Neural cell (in vitro differentiated cells): ENCODE measurements around the gene ZBTB40. TPM values are rescaled to one million over a fixed set of nuclear protein-coding genes. Genes with fewer than 3 reads are reported as not detected.

Experiments
- H2AFZ ChIP-seq: fragments of 200-600, 300-800 bp; sonication (generic), shearing (Covaris generic); 2 replicates; pipeline ENCODE4 v1.6.0; 2014; ENCODE audit warnings: low read depth, mild to moderate bottlenecking, antibody characterized with exemption, low read length, moderate library complexity
- H3F3A ChIP-seq: fragments of 200-600 bp; shearing (Covaris generic); 2 replicates; pipeline ENCODE4 v1.6.1; 2016; ENCODE audit warnings: mild to moderate bottlenecking, moderate library complexity, mixed read lengths, antibody characterized with exemption, low read length; ENCODE audit not compliant: insufficient read depth, poor library complexity, severe bottlenecking
- H3K27ac ChIP-seq: fragments of 200-600, 300-800 bp; sonication (generic), shearing (Covaris generic); 2 replicates; pipeline ENCODE4 v1.5.1; 2014; ENCODE audit warnings: mild to moderate bottlenecking, low read length, moderate library complexity
- H3K27me3 ChIP-seq: fragments of 300-800, 200-600 bp; sonication (generic), shearing (Covaris generic); 2 replicates; pipeline ENCODE4 v1.6.0; 2014; ENCODE audit warnings: mild to moderate bottlenecking, low read depth, low read length, moderate library complexity; ENCODE audit not compliant: insufficient read depth
- H3K36me3 ChIP-seq: fragments of 300-800, 200-600 bp; sonication (generic), shearing (Covaris generic); 2 replicates; pipeline ENCODE4 v1.5.1; 2014; ENCODE audit warnings: mild to moderate bottlenecking, antibody characterized with exemption, low read length, moderate library complexity; ENCODE audit not compliant: insufficient read depth
- H3K4me2 ChIP-seq: fragments of 300-800, 200-600 bp; sonication (generic), shearing (Covaris generic); 2 replicates; pipeline ENCODE4 v1.6.0; 2014; ENCODE audit warnings: mild to moderate bottlenecking, low read length
- H3K4me3 ChIP-seq: fragments of 300-800, 200-600 bp; sonication (generic), shearing (Covaris generic); 2 replicates; pipeline ENCODE4 v1.5.1; 2014; ENCODE audit warnings: mild to moderate bottlenecking, low read length, moderate library complexity
- H3K79me2 ChIP-seq: fragments of 200-600 bp; shearing (Covaris generic); replicated peaks from 2 replicates; pipeline ENCODE4 v1.6.0; 2014; ENCODE audit warnings: mild to moderate bottlenecking, low read length, moderate library complexity; ENCODE audit not compliant: insufficient read depth
- H3K9ac ChIP-seq: fragments of 300-800, 200-600 bp; sonication (generic), shearing (Covaris generic); 2 replicates; pipeline ENCODE4 v1.6.1; 2016; ENCODE audit warnings: mild to moderate bottlenecking, low read length, mixed read lengths
- H3K9me2 ChIP-seq: fragments of 200-600 bp; shearing (Covaris generic); 2 replicates; pipeline ENCODE4 v1.6.1; 2016; ENCODE audit warnings: mild to moderate bottlenecking, low read length, mixed read lengths; ENCODE audit not compliant: insufficient read depth
- H3K9me3 ChIP-seq: fragments of 200-600, 300-800 bp; sonication (generic), shearing (Covaris generic); 2 replicates; pipeline ENCODE4 v1.6.1; 2016; ENCODE audit warnings: mild to moderate bottlenecking, mixed run types, low read length, moderate library complexity, mixed read lengths
- H4K20me1 ChIP-seq: fragments of 200-600 bp; shearing (Covaris generic); 2 replicates; pipeline ENCODE4 v1.6.1; 2016; ENCODE audit warnings: mild to moderate bottlenecking, mixed run types; ENCODE audit not compliant: insufficient read depth
- EP300 ChIP-seq: fragments of 450-650 bp; conservative IDR thresholded peaks from 2 replicates; pipeline ENCODE4 v1.6.1; 2014; ENCODE audit warnings: antibody characterized with exemption, mild to moderate bottlenecking, moderate library complexity; ENCODE audit not compliant: poor library complexity, severe bottlenecking
- EZH2 ChIP-seq: fragments of 200-600, 300-800 bp; shearing (Covaris generic), sonication (generic); IDR thresholded peaks from 2 replicates; pipeline ENCODE4 v1.6.1; 2014; ENCODE audit warnings: antibody characterized with exemption, low read length, borderline replicate concordance, mild to moderate bottlenecking; ENCODE audit not compliant: insufficient read depth, poor library complexity, severe bottlenecking
- MXI1 ChIP-seq: fragments of 450-650 bp; conservative IDR thresholded peaks from 2 replicates; pipeline ENCODE4 v1.6.1; 2014; ENCODE audit warnings: antibody characterized with exemption, mild to moderate bottlenecking; ENCODE audit not compliant: poor library complexity, severe bottlenecking
- POLR2AphosphoS5 ChIP-seq: IDR thresholded peaks from 2 replicates; pipeline ENCODE4 v1.6.1; 2012
- RAD21 ChIP-seq: fragments of 450-650 bp; conservative IDR thresholded peaks from 2 replicates; pipeline ENCODE4 v1.6.1; 2014; ENCODE audit warnings: antibody characterized with exemption, mild to moderate bottlenecking, moderate library complexity
- REST ChIP-seq: IDR thresholded peaks from 2 replicates; pipeline ENCODE4 v1.6.1; 2012; ENCODE audit warnings: borderline replicate concordance
- SMC3 ChIP-seq: fragments of 450-650 bp; conservative IDR thresholded peaks from 2 replicates; pipeline ENCODE4 v1.6.1; 2014; ENCODE audit warnings: antibody characterized with exemption, mild to moderate bottlenecking, moderate library complexity; ENCODE audit not compliant: poor library complexity
- TAF1 ChIP-seq: IDR thresholded peaks from 2 replicates; pipeline ENCODE4 v1.6.1; 2012; ENCODE audit warnings: low read depth
- polyA plus RNA-seq: library from polyadenylated mRNA; depleted of rRNA; stranded (reverse); fragments of >200 nt; gene quantifications from 2 replicates; pipeline ENCODE4 v1.2.3, GENCODE V29; 2014
- TF ChIP-seq, protein P1 (sequence below): fragments of 450-650 bp; IDR thresholded peaks from 2 replicates; pipeline ENCODE4 v1.5.1; 2014; ENCODE audit warnings: antibody characterized with exemption, mild to moderate bottlenecking, moderate library complexity; ENCODE audit not compliant: poor library complexity, severe bottlenecking

ZBTB40 gene
- polyA plus RNA-seq, 1 donor from 2014 or later = 12.7 TPM

DNA sequence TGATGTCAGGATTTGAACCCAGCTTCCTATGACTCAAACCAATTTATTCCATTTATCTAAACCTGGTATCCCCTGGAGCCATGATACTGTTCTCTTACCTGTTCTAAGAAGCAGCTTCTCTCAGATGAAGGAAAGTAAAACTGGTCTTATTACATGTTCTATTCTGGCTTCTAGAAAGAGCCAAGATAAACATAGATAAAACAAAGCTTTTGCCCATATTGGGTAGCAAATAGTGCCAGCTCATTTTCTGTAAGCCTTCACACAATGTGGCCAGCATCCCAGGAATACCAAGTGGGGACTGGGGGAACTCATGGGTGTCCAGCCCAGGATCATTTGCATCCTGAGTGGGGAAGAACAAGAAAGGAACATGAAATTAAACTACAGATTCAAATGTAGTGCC, 58.2 kb downstream of the ZBTB40 start:
- Histone ChIP-seq H3K9me2 (no peaks in the 10 kb centered on the region), H3K79me2 (no peaks in the 10 kb centered on the region), H2AFZ (no peak overlapping the region), H3K27ac (no peak overlapping the region), H4K20me1 (no peaks in the 10 kb centered on the region), H3K4me2 (no peak overlapping the region), H3F3A (no peaks in the 10 kb centered on the region), H3K9me3 (no peaks in the 10 kb centered on the region), H3K36me3 (no peaks in the 10 kb centered on the region), H3K9ac (no peak overlapping the region), H3K27me3 (no peaks in the 10 kb centered on the region), H3K4me3 (no peak overlapping the region)
- TF ChIP-seq TAF1 (no peak), EP300 (no peak), REST (no peak), RAD21 (no peak)
- TF ChIP-seq, protein P1, sequence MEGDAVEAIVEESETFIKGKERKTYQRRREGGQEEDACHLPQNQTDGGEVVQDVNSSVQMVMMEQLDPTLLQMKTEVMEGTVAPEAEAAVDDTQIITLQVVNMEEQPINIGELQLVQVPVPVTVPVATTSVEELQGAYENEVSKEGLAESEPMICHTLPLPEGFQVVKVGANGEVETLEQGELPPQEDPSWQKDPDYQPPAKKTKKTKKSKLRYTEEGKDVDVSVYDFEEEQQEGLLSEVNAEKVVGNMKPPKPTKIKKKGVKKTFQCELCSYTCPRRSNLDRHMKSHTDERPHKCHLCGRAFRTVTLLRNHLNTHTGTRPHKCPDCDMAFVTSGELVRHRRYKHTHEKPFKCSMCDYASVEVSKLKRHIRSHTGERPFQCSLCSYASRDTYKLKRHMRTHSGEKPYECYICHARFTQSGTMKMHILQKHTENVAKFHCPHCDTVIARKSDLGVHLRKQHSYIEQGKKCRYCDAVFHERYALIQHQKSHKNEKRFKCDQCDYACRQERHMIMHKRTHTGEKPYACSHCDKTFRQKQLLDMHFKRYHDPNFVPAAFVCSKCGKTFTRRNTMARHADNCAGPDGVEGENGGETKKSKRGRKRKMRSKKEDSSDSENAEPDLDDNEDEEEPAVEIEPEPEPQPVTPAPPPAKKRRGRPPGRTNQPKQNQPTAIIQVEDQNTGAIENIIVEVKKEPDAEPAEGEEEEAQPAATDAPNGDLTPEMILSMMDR = no peak

GRCh38 chr1:22512873-22513272, 61.2 kb downstream of the ZBTB40 start:
- Histone ChIP-seq H3K36me3 (peaks cover 7% of the 10 kb centered on the region), H3K9ac (no peak overlapping the region), H3F3A (no peaks in the 10 kb centered on the region), H3K9me3 (no peaks in the 10 kb centered on the region), H2AFZ (no peak overlapping the region), H3K9me2 (no peaks in the 10 kb centered on the region), H3K79me2 (no peaks in the 10 kb centered on the region), H3K4me2 (no peak overlapping the region), H3K4me3 (no peak overlapping the region), H3K27me3 (no peaks in the 10 kb centered on the region), H3K27ac (no peak overlapping the region), H4K20me1 (no peaks in the 10 kb centered on the region)
- TF ChIP-seq EZH2 = no peak
- no peak for TF ChIP-seq POLR2AphosphoS5
- no peak for TF ChIP-seq REST
- no peak for TF ChIP-seq EP300
- TF ChIP-seq TAF1 = no peak
- TF ChIP-seq, protein P1 = no peak
- TF ChIP-seq RAD21 = no peak
- TF ChIP-seq SMC3 = no peak
- no peak for TF ChIP-seq MXI1
